ENCODE measurements around the gene ACO2.
A peak's percentile ranks its signal among the peaks of the same experiment; 100 is the strongest.

The ACO2 gene

GRCh38 chr22:41522813-41523212, 53.9 kb downstream of the ACO2 start:
- no peak for DNase-seq (ENCODE audit: low read depth in 2 of 2, low spot score in 1 of 2)

DNA sequence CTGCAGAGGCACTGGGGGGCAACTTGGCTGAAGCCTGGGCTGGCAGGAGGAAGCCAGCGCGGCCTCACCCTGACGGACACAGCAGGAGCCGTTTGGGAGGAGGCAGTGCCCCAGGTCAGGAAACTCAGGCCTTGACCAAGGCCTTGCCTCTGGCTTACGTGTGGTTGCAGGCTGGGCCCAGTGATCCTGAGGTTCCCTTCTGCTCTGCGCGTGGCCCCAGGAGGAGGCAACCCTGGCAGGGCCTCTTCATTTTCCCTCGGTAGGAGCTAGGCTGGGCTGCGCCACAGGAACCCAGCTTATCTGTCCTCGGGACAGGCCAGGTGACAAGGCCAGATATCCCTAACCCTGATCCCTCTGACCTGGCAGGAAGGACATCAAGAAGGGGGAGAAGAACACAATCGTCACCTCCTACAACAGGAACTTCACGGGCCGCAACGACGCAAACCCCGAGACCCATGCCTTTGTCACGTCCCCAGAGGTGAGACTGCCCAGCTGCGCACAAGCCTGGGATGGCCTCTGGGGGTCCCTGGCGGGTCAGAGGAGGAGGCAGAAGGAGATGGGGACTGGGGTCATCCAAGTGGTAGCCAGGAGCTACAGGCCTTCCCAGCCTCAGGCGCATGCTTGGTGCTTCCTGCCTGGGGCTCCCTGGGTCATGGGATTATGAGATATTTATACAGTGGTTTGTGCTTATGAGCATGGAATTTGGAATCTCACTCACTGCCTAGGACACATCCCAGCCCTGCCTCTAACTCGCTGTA, 54.7 kb downstream of the ACO2 start:
- DNase-seq (ENCODE audit: low read depth in 2 of 2, low spot score in 1 of 2) = no peak

DNA sequence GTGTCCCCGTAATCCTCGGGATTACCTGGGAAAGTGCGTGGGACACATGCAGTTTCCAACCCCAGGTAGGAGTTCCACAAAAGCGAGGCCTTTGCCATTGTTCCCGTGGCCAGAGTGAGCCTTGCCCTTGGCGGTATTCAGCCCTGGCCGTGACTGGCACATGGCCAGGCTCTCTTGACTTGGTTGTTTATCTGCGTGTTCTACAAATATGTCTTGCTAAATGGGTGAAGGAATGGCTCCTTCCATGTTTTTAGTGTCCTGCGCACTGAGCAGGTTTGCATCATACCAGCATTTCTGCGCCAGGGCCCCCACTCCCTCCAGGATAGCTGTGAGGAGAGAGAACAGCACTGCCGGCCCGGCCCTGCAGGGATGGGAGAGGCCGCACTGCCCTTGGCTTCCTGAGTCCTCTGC, 55.3 kb downstream of the ACO2 start:
- no peak for DNase-seq (ENCODE audit: low read depth in 2 of 2, low spot score in 1 of 2)

DNA sequence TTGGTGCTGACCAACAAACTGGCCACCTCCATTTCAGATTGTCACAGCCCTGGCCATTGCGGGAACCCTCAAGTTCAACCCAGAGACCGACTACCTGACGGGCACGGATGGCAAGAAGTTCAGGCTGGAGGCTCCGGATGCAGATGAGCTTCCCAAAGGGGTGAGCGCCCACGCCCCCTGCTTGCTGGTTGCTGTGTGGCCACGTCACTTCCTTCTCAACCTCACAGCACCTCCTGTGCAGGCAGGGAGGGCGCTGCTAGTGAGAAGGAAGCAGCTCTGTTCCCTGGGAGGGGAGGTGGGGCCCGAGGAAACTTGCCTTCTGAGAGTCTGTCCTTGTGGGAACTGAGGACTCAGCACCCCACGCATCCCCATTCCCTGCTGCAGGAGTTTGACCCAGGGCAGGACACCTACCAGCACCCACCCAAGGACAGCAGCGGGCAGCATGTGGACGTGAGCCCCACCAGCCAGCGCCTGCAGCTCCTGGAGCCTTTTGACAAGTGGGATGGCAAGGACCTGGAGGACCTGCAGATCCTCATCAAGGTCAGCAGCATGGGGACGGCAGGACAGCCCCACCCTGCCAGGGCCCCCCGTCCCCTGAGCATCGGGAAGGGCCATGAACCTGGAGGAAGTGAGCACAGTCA, 56.0 kb downstream of the ACO2 start:
- peak; percentile 28 to 49 for DNase-seq (ENCODE audit: low read depth in 2 of 2, low spot score in 1 of 2)

DNA sequence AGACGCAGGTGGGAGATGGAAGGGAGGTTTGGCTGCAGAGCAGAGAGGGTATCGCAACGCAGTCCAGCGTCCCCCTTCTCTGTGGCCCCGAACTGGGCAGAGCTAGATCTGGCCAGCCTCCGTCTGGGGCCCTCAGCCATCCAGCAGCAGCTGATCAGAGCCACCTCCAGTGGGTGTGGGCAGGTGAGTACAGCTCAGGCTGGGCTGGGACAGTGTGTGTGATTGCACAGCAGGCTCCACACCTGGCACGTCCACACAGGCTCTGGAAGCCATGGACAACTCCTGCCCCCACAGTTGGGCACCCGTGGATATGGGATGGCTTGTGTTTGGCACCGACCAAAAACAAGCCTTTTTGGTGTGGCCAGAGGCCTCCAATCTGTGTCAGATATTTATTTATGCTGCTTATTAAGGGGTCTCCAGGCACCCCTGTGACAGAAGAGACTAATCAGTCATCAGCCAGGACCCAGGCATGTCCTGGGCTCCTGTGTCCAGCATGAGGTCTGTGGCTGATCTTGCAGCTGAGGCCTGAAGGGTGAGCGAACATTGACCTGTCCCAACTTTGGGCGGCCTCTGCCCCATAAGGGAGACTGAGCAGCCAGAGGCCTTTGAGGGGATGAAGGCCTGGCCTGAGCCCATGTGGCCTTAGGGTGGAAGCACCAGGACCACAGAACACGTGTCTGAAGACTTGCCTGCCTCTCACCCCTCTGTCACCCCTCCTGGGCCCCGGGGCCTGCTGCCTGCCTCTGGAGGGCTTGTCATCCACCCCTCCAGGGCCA, 56.7 kb downstream of the ACO2 start:
- no peak for DNase-seq (ENCODE audit: low read depth in 2 of 2, low spot score in 1 of 2)

- DNase-seq (ENCODE audit: low read depth in 2 of 2, low spot score in 1 of 2) = no peak
Measured at GRCh38 chr22:41526226-41526829, 57.4 kb downstream of the ACO2 start.

DNA sequence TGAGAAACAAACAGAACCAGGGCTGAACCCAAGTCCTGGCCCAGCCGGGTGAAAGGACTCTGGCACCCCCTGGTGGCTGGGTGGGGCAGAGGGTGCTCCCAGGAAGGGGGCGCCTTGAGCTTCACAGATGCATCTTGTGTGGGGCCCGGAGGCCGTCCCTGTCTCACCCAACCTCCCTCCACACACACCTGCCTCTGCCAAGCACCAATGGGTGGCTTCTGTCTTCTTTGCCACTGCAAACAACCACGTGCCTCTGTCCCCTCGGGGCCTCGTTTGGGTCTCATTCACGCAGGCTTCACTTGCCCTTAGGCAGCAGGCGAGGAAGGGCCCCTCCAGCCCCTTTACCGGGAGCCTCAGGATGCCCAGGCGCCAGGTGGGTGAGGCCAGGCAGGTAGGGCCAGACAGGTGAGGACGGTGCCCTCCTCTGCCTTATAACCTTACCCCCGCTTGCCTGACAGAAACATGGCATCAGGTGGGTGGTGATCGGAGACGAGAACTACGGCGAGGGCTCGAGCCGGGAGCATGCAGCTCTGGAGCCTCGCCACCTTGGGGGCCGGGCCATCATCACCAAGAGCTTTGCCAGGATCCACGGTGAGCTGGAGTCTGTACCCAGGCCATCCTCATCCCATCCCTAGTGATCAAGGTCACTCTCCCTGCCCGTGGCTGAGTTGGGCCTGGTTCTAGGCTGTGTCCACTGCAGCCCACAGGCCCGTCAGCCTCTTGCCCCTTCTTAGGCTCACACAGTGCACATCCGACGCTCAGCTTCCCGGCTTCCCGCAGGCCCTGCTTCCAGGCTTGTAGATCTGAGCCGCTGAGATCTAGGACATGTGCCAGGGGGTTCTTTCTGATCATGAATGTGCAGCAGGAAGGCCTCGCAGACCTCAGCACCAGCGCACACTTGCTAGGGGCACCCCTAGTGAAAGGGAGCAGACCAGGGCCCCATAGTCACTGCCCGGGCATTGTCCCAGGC, 58.2 kb downstream of the ACO2 start:
- DNase-seq (ENCODE audit: low read depth in 2 of 2, low spot score in 1 of 2) = peak; percentile 26 to 42

DNA sequence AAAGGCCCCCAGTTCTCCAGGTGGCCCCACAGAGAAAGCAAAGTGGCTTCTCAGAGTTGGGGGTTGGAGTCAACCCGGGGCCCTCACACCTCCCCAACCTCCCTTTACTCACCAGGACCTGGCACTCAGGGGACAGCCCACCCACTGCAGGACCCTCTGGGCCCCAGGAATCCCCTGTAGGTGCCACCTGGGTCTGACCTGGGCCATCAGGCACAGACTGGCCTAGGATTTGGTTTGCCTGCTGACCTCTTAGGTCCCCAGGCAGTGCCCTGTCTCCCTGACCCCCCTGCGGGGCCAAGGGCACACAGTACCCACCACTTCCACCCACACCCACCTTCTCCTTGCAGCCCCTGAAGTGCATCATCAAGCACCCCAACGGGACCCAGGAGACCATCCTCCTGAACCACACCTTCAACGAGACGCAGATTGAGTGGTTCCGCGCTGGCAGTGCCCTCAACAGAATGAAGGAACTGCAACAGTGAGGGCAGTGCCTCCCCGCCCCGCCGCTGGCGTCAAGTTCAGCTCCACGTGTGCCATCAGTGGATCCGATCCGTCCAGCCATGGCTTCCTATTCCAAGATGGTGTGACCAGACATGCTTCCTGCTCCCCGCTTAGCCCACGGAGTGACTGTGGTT, 59.3 kb downstream of the ACO2 start:
- DNase-seq (ENCODE audit: low read depth in 2 of 2, low spot score in 1 of 2) = no peak

GRCh38 chr22:41528938-41529561, 60.1 kb downstream of the ACO2 start:
- DNase-seq (ENCODE audit: low read depth in 2 of 2, low spot score in 1 of 2) = no peak

GRCh38 chr22:41530890-41531714, 62.2 kb downstream of the ACO2 start:
- no peak for DNase-seq (ENCODE audit: low read depth in 2 of 2, low spot score in 1 of 2)

- no peak for DNase-seq (ENCODE audit: low read depth in 2 of 2, low spot score in 1 of 2)
Measured at GRCh38 chr22:41531715-41532477, 63.0 kb downstream of the ACO2 start.

DNA sequence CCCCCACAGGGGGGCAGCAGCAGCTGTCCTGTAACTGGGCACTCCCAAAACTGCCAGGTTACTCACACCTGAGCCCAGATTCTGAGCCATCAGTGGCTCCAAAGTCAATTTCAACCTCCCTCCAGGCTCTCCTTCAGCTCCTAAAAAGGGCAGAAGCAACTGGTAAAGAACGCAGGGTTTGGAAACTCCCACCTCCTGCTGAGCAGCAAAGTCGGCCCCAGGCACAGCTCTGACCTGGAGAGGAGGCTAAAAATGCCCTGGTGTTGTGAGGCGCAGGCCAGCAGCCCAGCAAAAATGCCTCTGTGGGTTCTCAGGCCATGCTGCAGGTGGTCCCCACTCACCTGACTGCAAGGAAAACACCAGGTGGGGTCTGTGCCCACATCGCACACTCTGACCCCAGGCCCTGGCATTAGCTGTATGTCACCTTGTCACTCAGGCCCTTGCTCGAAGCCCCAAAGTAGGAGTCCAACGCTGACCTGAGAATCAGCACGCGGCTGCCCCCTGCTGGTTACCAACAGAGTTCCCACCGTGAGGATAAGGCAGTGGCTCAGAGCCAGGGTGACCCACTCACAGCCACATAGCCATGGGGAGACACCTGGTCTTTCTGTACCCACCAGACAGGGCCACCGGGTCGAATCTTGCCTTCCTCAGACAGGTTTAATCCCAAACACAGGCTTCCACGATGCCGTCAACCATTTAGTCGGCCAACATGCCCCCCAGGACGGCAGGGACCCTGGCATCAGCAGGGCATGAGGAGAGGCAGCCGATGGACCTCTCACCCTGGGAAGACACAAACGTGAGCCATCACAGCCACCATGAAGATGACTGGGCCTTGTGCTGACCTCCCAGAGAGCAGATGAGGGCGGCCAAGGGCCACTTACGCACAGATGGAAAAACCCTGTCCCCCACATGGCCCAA, 64.2 kb downstream of the ACO2 start:
- DNase-seq (ENCODE audit: low read depth in 2 of 2, low spot score in 1 of 2) = peak; percentile 21 to 40

DNA sequence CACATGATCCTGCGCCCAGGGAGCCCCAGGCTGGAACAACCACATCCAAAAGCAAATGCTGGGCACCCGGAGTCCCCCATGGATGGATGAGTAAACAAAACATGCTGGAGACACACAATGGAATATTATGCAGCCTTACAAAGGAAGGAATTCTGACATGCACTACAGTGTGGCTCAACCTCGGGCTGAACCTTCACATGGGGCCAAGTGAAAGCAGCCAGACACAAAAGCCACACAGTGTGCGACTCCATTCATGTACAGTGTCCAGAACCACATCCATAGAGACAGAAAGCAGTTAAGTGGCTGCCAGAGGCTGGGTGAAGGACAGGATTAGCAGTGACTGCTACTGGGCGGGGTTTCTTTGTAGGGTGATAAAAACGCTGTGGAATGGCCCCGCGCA, 65.3 kb downstream of the ACO2 start:
- DNase-seq (ENCODE audit: low read depth in 2 of 2, low spot score in 1 of 2) = no peak

- DNase-seq (ENCODE audit: low read depth in 2 of 2, low spot score in 1 of 2) = no peak
Measured at GRCh38 chr22:41535244-41535643, 66.3 kb downstream of the ACO2 start.

- DNase-seq (ENCODE audit: low read depth in 2 of 2, low spot score in 1 of 2) = no peak
Measured at GRCh38 chr22:41537203-41537602, 68.3 kb downstream of the ACO2 start.

DNA sequence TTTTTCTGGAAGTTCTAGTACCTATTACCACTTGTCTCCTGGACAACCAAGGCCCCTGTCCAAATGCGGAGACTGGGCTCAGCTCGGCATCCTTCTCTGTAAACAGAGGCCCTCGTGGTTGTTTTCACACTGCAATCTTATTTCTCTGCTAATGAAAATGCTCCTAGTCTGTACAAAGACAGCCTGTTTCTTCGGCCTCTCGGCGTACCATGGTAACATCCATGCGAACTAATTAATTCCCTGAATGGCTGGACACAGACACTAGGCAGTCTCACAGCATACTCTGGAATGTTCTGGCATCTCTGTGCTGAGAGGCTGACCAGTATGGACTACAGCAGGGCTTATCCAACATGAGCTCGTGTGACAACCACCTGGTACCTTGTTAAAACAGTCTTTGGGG, 69.7 kb downstream of the ACO2 start:
- no peak for DNase-seq (ENCODE audit: low read depth in 2 of 2, low spot score in 1 of 2)
